ENCODE measurements around the gene SLC2A10. TPM values are rescaled to one million over a fixed set of nuclear protein-coding genes. Genes with fewer than 3 reads are reported as not detected.

The SLC2A10 gene
- total RNA-seq, 1 experiment from 2014 or later, result 1.6 TPM

GRCh38 chr20:46774943-46775560 is 65.6 kb downstream of the SLC2A10 start:
- CTCF ChIA-PET, result no interaction called here
- no TSS peak for BruUV-seq (replicated peaks)

GRCh38 chr20:46775806-46776205 is 66.4 kb downstream of the SLC2A10 start:
- Histone ChIP-seq H3K4me1 (ENCODE audit: control insufficient read depth, insufficient read depth, low read length) (no peaks in the 10 kb centered on the region), H3K36me3 (ENCODE audit: control insufficient read depth, insufficient read depth, low read length) (no peaks in the 10 kb centered on the region), H3K27me3 (ENCODE audit: control insufficient read depth, insufficient read depth, low read length) (peaks cover 8% of the 10 kb centered on the region), H3K4me3 (ENCODE audit: low read depth in 2 of 2, low read length in 2 of 2) (no peak overlapping the region), H3K27ac (ENCODE audit: low read length) (no peak overlapping the region), H3K9me3 (ENCODE audit: control insufficient read depth, insufficient read depth, low read depth, low read length) (no peaks in the 10 kb centered on the region)
- POLR2A ChIA-PET, result no interaction called here
- DNase-seq (ENCODE audit: low read depth, low spot score) (no peak), ATAC-seq (no peak)
- intact Hi-C loops (cut with micrococcal nuclease; ENCODE audit: unreplicated experiment) (no loop called here), in situ Hi-C loops (cut with HindIII; ENCODE audit: low pct_unique_long_range_greater_than_20kb, low sequenced_read_pairs) (no loop called here)
- CTCF ChIA-PET, result no interaction called here
- TF ChIP-seq SIN3A (IDR thresholded peaks at IDR 0.05; ENCODE audit: borderline replicate concordance, insufficient read depth, low read depth, low read length) (no peak), REST (IDR thresholded peaks at IDR 0.05; ENCODE audit: insufficient read depth in 1 of 2, low read depth in 2 of 2, low read length in 1 of 2) (no peak), TCF7L2 (IDR thresholded peaks at IDR 0.05; ENCODE audit: low read depth, low read length) (no peak), POLR2AphosphoS5 (IDR thresholded peaks at IDR 0.05; ENCODE audit: low read depth, low read length) (no peak), CTCF (IDR thresholded peaks at IDR 0.05) (no peak)
- no TSS peak for BruUV-seq (replicated peaks)

More at GRCh38 chr20:46774943-46775560, 65.6 kb downstream of the SLC2A10 start:
- Histone ChIP-seq H3K36me3 (ENCODE audit: control insufficient read depth, insufficient read depth, low read length) (no peaks in the 10 kb centered on the region), H3K27me3 (ENCODE audit: control insufficient read depth, insufficient read depth, low read length) (peaks cover 8% of the 10 kb centered on the region), H3K4me3 (ENCODE audit: low read depth in 2 of 2, low read length in 2 of 2) (no peak overlapping the region), H3K4me1 (ENCODE audit: control insufficient read depth, insufficient read depth, low read length) (no peaks in the 10 kb centered on the region), H3K9me3 (ENCODE audit: control insufficient read depth, insufficient read depth, low read depth, low read length) (no peaks in the 10 kb centered on the region), H3K27ac (ENCODE audit: low read length) (no peak overlapping the region)
- in situ Hi-C loops (cut with HindIII; ENCODE audit: low pct_unique_long_range_greater_than_20kb, low sequenced_read_pairs), result no loop called here
- DNase-seq (ENCODE audit: low read depth, low spot score), result no peak
- POLR2A ChIA-PET, result no interaction called here
- no peak for ATAC-seq
- intact Hi-C loops (cut with micrococcal nuclease; ENCODE audit: unreplicated experiment), result no loop called here
- no peak for TF ChIP-seq CTCF (IDR thresholded peaks at IDR 0.05)
- TF ChIP-seq REST (IDR thresholded peaks at IDR 0.05; ENCODE audit: insufficient read depth in 1 of 2, low read depth in 2 of 2, low read length in 1 of 2), result no peak

All from Panc1 (cell line).